Measurements from ENCODE around the gene MBNL2. TPM values are rescaled to one million over a fixed set of nuclear protein-coding genes. Genes with fewer than 3 reads are reported as not detected.

Gene MBNL2
- total and polyA plus RNA-seq, 2 experiments from 2014 or later: 0.55 to 3.2 TPM

- H3K79me2 ChIP-seq (replicated peaks; ENCODE audit: insufficient read depth): no peaks in the 10 kb centered on the region
- H3K4me1 ChIP-seq (ENCODE audit: insufficient read depth): no peaks in the 10 kb centered on the region
- ATAC-seq (peak; percentile 61), DNase-seq (ENCODE audit: low spot score) (peak; percentile 66)
- no peaks in the 10 kb centered on the region for H3K27me3 Mint-ChIP-seq (ENCODE audit: insufficient read depth, low read depth, poor library complexity)
- H3K36me3 Mint-ChIP-seq (ENCODE audit: low read depth): no peaks in the 10 kb centered on the region
- no peaks in the 10 kb centered on the region for H3K9me3 Mint-ChIP-seq
- no peaks in the 10 kb centered on the region for H3F3A ChIP-seq (replicated peaks; ENCODE audit: low read depth)
- H3K36me3 ChIP-seq (ENCODE audit: insufficient read depth): no peaks in the 10 kb centered on the region
- no peaks in the 10 kb centered on the region for H4K20me1 ChIP-seq (replicated peaks; ENCODE audit: insufficient read depth)
- no peak overlapping the region for H3K4me3 Mint-ChIP-seq
- H3K9me2 ChIP-seq (ENCODE audit: insufficient read depth): no peaks in the 10 kb centered on the region
- no peaks in the 10 kb centered on the region for H3K27me3 ChIP-seq (ENCODE audit: insufficient read depth)
- H3K27ac Mint-ChIP-seq: no peak overlapping the region
- H3K4me1 Mint-ChIP-seq: peaks cover 2% of the 10 kb centered on the region; the same call in 1 of the 3 replicates
- no peak overlapping the region for H3K4me3 ChIP-seq
- no peak overlapping the region for H2AFZ ChIP-seq
- TF ChIP-seq CTCF (conservative IDR thresholded peaks at IDR 0.05; ENCODE audit: low read depth in 2 of 2) (peak; percentile 76 to 79), JUNB (IDR thresholded peaks at IDR 0.05; ENCODE audit: unreplicated experiment) (no peak), EZH2 (IDR thresholded peaks at IDR 0.05; ENCODE audit: low read depth, unreplicated experiment) (no peak), ZNF114 (CRISPR knock-in tag; IDR thresholded peaks at IDR 0.05) (no peak), REST (IDR thresholded peaks at IDR 0.05; ENCODE audit: unreplicated experiment) (no peak), ETS1 (IDR thresholded peaks at IDR 0.05) (no peak)
- no peak overlapping the region for H3K4me2 ChIP-seq
- no peak overlapping the region for H3K27ac ChIP-seq (ENCODE audit: low read depth)
Measured at GRCh38 chr13:97344265-97345175, 122.4 kb downstream of the MBNL2 start.

GRCh38 chr13:97346097-97346496 lies 124.0 kb downstream of the MBNL2 start:
- H3K36me3 ChIP-seq (ENCODE audit: insufficient read depth): no peaks in the 10 kb centered on the region; the same call in 1 of the 2 replicates
- no peaks in the 10 kb centered on the region for H3F3A ChIP-seq (replicated peaks; ENCODE audit: low read depth)
- H3K4me1 ChIP-seq (ENCODE audit: insufficient read depth): no peaks in the 10 kb centered on the region
- no peaks in the 10 kb centered on the region for H3K27me3 ChIP-seq (ENCODE audit: insufficient read depth)
- H3K36me3 Mint-ChIP-seq (ENCODE audit: low read depth): peaks cover 3% of the 10 kb centered on the region; the same call in 1 of the 3 replicates
- no peak overlapping the region for H3K27ac ChIP-seq (ENCODE audit: low read depth)
- no peak for DNase-seq (ENCODE audit: low spot score)
- no peak overlapping the region for H3K4me2 ChIP-seq
- H3K79me2 ChIP-seq (replicated peaks; ENCODE audit: insufficient read depth): no peaks in the 10 kb centered on the region
- no peaks in the 10 kb centered on the region for H3K27me3 Mint-ChIP-seq (ENCODE audit: insufficient read depth, low read depth, poor library complexity)
- peaks cover 5% of the 10 kb centered on the region; the same call in 2 of the 3 replicates for H3K9me3 Mint-ChIP-seq
- no peak for ATAC-seq
- H3K4me3 Mint-ChIP-seq: peak overlapping the region; percentile 1; the same call in 1 of the 3 replicates
- H4K20me1 ChIP-seq (replicated peaks; ENCODE audit: insufficient read depth): no peaks in the 10 kb centered on the region
- H2AFZ ChIP-seq: no peak overlapping the region
- H3K4me3 ChIP-seq: no peak overlapping the region
- peaks cover 2% of the 10 kb centered on the region; the same call in 1 of the 3 replicates for H3K4me1 Mint-ChIP-seq
- no peak overlapping the region for H3K27ac Mint-ChIP-seq
- H3K9me2 ChIP-seq (ENCODE audit: insufficient read depth): 0 out of 2 replicates have a peak, but pooled peaks cover 7% of the 10 kb centered on the region
- TF ChIP-seq ZNF114 (CRISPR knock-in tag; IDR thresholded peaks at IDR 0.05): no peak
- TF ChIP-seq EZH2 (IDR thresholded peaks at IDR 0.05; ENCODE audit: low read depth, unreplicated experiment): no peak
- TF ChIP-seq EZH2phosphoT487 (IDR thresholded peaks at IDR 0.05; ENCODE audit: unreplicated experiment): no peak
- TF ChIP-seq STAT1 (IDR thresholded peaks at IDR 0.05; ENCODE audit: unreplicated experiment): no peak
- TF ChIP-seq POLR2AphosphoS5 (IDR thresholded peaks at IDR 0.05; ENCODE audit: low read depth): no peak
- TF ChIP-seq CTCF (conservative IDR thresholded peaks at IDR 0.05; ENCODE audit: low read depth in 2 of 2): no peak
- no peak for TF ChIP-seq ZNF331 (CRISPR knock-in tag; IDR thresholded peaks at IDR 0.05; ENCODE audit: low read depth)
